Stimulated activated CD8-positive, alpha-beta memory T cell treated with anti-CD3 and anti-CD28 coated beads, Interleukin-15, amount 100 ng/mL, for 4 hours (primary cell): ENCODE measurements around the gene PCNP.
"Not testable (repeated sequence)": the region's sequence is repeated elsewhere in the genome, so short reads cannot be mapped to it uniquely, and the experiment has no call there.

ENCODE experiments used
- DNase-seq, 2 donors: peaks; one replicate each; pipeline ENCODE4 v3.0.0-alpha.2; 2020; ENCODE audit warnings: low read depth in 2 of 2

PCNP gene

GRCh38 chr3:101567528-101568317, 6.3 kb upstream of the PCNP start:
- DNase-seq: peak in 1 of 2 donors; percentile 32

DNA sequence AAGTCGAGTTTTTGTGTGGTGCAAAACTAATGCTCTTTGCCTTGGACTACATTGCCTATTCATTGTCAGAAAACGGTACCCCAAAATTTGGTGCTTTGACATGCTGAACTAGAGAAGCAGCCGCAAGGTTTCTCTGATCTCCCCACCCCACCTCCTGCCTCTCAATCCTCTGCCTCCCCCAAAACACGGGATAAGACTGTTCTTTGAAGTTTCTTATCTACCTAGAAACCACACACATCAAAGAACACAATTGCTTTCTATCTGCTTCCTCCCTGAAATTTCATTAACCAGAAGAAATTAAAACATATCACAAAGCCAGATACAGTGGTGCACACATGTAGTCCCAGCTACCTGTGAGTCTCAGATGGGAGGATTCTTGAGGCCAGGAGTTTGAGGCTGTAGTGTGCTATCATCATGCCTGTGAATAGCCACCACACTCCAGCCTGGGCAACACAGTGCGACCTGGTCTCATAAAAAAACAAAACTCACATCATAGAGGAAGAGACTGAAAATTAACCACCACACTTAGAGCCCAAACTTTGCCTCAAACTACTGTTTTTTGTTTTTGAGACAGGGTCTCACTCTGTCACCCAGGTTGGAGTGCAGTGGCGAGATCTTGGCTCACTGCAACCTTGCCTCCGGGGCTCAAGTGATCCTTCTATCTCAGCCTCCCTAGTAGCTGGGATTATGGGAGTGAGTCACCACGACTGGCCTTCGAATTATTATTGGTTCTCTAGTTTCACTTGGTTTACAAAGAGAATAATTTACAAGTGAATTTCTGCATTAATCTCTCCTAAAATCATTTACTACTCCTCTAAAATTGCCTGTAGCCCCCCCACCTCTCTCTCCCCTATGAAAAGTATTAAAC, 2.7 kb upstream of the PCNP start:
- DNase-seq: no peak

DNA sequence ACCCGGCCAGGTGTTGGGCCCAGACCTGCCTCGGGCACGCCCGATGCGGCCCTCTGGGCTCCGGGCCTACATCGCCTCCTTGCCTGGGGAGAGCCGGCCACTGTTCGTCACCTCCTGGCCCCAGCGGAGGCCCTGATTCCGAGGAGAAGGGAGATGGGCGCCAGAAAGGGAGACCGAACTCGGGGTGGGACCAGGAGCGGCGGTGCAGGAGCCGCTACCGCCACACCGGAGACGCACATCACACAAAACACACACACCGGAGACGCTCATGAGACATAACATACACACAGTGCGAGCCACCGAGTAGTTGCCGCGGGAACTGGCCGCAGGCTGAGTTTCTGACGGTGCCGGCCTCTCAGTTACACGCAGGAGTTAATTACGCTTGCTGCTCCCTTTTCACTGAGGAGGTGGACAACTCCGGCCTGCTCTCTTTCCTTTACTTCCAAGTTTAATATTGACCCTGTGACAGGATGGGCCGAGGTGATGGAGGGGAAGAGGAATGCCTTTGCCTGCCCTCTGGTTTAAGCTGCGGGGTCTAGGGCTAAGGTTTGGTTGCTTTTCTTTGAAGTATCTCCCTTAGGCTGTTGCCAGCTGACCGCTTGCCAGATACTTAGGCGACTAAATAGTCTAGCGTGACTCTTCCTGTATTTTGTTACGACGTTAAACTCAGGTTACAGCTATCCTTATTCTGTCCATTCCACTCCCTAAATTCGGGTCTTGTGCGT, 570 bp downstream of the PCNP start:
- peak in 1 of 2 donors; percentile 21 for DNase-seq

DNA sequence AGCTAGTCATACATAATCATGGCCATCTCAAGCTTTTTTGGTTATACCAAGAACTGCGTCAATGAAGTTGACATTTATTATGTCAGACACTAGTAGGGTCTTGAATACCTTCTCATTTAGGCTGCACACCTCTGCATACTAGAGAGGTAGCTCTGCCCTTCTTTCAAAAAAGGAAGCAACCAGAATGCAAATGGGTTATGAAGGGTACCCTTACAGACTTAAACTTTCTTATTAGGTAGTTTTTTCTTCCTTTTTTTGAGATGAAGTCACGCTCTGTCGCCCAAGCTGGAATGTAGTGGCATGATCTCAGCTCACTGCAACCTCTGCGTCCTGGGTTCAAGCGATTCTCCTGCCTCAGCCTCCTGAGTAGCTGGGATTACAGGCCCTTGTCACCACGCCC, 3.3 kb downstream of the PCNP start:
- DNase-seq: no peak

DNA sequence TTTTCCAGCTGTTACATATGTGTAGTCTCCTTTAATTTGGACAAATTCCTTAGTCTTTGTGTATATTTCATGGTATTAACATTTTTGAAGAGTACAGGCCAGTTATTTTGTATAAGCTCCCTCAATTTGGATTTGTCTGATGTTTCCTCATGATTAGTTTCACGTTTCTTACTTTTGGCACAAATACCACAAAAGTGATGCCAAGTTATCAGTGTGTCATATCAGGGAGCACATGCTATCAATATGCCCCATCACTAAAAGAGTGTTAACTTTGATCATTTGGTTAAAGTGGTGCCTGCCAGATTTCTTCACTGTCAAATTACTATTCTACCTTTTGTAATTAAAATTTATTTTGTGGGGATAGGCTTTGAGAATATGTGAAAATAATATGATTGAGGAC, 14.6 kb downstream of the PCNP start:
- DNase-seq: no peak

DNA sequence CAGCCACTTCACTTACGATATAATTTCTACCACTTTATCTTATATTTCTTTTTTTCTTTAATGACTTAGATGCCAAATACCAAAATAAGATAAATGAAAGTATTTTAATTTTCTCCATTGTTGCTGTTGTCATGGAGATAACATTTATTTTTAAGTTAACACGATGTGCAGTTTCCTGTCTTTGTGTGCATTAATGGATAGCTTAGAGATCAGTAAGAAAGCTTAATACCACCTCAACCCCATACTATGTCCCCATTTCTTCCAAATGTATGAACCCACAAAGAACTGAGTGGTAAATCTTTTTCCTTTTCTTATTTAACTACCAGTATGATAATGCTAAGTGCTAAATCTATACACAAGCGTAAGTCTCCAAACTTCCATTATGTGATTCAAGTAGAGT, 17.1 kb downstream of the PCNP start:
- DNase-seq: no peak

GRCh38 chr3:101602731-101603130, 28.8 kb downstream of the PCNP start:
- DNase-seq: no peak

DNA sequence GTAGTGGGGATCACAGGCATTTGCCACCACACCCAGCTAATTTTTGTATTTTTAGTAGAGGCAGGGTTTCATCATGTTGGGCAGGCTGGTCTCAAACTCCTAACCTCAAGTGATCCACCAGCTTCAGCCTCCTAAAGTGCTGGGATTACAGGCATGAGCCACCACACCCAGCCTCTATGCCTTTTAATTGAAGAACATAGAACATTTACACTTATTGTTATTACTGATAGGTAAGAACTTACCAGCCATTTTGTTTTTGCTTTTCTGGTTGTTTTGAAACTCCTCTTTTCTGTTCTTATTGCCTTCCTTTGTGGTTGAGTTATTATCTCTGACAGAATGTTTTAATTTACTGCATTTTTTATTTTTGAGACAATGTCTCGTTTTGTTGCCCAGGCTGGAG, 29.2 kb downstream of the PCNP start:
- DNase-seq: no peak

DNA sequence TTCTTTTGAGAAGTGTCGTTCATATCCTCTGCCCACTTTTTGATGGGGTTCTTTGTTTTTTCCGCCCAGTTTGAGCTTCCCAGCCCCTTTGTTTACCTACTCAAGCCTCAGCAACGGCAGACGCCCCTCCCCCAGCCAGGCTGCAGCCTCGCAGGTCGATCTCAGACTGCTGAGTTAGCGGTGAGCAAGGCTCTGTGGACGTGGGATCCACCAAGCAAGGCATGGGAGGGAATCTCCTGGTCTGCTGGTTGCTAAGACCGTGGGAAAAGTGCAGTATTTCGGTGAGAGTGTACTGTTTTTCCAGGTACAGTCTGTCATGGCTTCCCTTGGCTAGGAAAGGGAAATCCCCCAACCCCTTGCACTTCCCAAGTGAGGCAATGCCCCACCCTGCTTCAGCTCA, 31.4 kb downstream of the PCNP start:
- not testable (repeated sequence) for DNase-seq

DNA sequence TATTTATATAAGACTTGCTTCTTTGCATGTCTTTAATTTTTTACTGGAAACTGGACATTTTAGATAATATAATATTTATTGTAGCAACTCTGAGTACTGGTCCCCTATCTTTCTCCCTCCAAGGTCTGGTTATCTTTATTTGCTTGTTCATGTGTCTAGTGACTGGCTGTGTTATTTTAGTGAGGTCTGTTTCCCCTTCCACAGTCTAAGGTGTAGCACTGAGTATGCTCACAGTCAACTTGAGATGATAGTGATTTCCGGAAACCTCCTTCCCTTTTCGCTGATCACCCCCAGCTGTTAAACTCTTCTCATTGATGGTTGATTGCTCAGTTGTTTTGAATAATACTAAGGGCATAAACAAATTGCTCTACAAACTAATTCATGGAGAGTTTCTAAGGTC, 37.0 kb downstream of the PCNP start:
- no peak for DNase-seq

DNA sequence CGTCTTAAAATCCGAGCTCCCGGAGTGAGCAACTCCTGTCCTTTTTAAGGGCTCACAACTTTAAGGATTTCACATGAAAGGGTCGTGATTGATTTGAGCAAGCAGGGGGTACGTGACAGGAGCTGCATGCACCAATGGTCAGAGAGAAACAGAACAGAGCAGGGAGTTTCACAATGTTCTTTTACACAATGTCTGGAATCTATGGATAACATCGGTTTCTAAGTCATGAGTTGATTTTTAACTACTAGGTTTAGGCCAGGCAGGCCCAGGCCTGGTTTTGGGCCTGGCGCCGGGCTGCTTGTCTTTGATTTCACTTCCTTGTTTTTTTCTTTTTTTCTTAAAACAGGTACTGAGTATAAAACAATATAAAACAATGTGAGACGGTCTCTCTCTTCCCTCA, 39.0 kb downstream of the PCNP start:
- DNase-seq: not testable (repeated sequence)

DNA sequence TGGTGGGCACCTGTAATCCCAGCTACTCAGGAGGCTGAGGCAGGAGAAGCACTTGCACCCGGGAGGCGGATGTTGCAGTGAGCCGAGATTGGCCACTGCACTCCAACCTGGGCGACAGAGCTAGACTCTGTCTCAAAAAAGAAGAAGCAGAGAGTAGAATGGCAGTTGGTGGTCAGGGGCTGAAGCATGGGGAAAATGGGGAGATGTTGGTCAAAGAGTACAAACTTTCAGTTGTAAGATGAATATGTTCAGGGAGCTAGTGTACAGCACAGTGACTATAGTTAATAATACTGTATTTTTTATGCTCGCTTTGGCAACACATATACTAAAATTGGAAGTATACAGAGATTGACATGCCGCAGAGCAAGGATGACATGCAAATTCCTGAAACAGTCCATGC, 41.5 kb downstream of the PCNP start:
- DNase-seq: no peak

- DNase-seq: no peak
These were observed 43.5 kb downstream of the PCNP start for GRCh38 chr3:101617478-101617877.

DNA sequence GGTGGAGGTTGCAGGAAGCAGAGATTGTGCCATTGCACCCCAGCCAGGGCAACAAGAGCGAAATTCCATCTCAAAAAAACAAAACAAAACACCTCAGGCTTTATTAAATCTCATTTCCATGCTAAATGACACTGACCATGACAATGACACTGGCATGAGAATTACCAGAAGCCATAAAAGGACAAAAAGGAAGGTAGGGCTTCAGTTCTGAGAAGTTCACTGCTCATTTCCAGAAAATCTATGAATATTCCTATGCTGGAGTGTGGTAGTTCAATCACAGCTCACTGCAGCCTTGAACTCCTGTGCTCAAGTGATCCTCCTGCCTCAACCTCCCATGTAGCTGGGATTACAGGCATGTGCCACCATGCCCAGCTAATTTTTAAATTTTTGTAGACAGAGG, 44.7 kb downstream of the PCNP start:
- no peak for DNase-seq

- DNase-seq: no peak
These were observed 45.8 kb downstream of the PCNP start for GRCh38 chr3:101619734-101620133.

DNA sequence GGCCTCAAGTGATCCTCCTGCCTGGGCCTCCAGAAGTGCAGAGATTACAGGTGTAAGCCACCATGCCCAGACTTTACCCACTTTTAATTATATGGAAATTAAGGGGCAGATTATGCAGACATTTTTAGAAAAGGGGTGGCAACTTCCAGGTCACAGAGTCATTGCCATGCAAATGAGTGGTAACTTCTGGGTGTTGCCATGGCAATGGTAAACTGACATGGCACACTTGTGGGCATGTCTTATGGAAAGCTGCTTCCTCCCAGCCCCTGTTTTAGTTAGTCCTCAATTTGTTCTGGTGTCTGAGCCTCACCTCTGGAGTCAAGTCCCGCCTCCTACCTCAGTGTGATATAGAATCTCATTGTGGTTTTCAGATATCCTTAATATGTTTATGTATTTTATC, 49.7 kb downstream of the PCNP start:
- no peak for DNase-seq

DNA sequence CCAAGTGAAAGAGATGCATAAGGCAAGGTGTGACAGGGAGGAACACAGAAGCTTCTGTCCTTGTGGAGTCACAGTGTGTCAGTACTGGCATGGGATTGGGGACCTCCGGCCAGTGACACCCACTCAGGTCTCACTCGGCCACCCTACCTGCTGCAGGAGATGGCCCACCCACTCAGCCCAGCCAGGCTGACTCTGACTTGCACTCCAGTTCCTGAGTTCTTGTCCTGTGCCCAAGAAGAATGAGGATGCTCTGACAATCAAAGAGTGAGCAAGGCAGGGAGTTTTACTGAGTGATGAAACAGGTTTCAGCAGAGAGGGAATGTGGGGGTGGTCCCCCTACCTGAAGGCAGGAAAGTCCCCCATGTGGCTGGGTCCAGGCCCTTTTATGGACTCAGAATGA, 50.9 kb downstream of the PCNP start:
- no peak for DNase-seq

- no peak for DNase-seq
These were observed 51.9 kb downstream of the PCNP start for GRCh38 chr3:101625879-101626278.

DNA sequence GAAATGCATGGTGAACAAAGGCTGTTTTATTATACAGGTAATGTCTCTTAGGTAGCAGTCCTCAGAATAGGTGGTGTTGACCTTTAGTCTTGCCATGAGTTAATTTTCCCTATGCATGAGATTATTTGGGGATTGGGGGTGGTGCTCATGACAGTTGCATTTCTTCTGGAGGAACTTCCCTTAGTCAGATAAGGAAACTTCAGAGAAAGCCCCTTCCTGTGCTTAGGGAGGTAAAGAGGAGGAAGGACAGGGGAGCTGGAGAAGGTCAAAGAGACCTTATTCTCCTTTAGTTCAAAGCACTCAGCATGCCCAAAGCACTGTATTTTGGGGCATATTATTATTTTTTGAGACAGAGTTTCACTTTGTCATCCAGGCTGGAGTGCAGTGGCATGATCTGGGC, 55.2 kb downstream of the PCNP start:
- DNase-seq: no peak

GRCh38 chr3:101631098-101631796, 57.3 kb downstream of the PCNP start:
- no peak for DNase-seq

GRCh38 chr3:101631959-101632358, 58.0 kb downstream of the PCNP start:
- DNase-seq: not testable (repeated sequence)

DNA sequence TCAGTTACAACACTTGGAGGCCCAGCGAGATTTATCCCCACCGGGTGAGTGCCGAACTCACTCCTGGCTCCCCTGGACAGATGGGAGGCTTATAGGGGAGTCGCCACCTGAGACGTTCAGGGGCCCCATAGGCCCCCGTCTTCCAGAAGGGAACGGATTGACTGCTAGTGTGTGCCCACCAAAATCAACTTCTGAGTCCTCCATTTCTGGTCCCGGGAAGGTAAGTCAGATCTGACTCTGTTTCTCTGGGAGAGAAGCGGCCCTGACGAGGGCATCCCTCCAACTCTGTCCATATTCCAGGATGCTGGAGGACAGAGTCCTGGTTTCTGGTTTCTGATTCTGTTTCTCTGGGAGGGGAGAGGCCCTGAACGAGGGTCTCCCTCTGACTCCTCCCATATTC, 58.6 kb downstream of the PCNP start:
- DNase-seq: no peak
